ENCODE data around the gene CACNA1S. TPM values are rescaled to one million over a fixed set of nuclear protein-coding genes. Genes with fewer than 3 reads are reported as not detected.

Gene CACNA1S
- total RNA-seq, 1 donor from 2014 or later = not detected

GRCh38 chr1:201110616-201111015 is 1.6 kb downstream of the CACNA1S start:
- no peak overlapping the region for H3K27ac ChIP-seq (replicated peaks)
- H3K9me3 ChIP-seq (replicated peaks) = no peaks in the 10 kb centered on the region
- H3K27me3 ChIP-seq (ENCODE audit: low read depth) = peaks cover 64% of the 10 kb centered on the region
- peaks cover 9% of the 10 kb centered on the region for H3K4me1 ChIP-seq
- no peak for TF ChIP-seq CTCF (IDR thresholded peaks at IDR 0.05; ENCODE audit: borderline replicate concordance)
- H3K4me3 ChIP-seq = no peak overlapping the region
- no peak for DNase-seq
- H3K36me3 ChIP-seq = no peaks in the 10 kb centered on the region
- intact Hi-C loops (cut with micrococcal nuclease) = loop anchor here (10.0 kb wide), 1 partner anchor 136 kb away; no protein-coding TSS in a partner anchor

GRCh38 chr1:201110138-201110537 is 2.1 kb downstream of the CACNA1S start:
- H3K27ac ChIP-seq (replicated peaks) = no peak overlapping the region
- H3K4me1 ChIP-seq = peaks cover 9% of the 10 kb centered on the region
- intact Hi-C loops (cut with micrococcal nuclease) = loop anchor here (10.0 kb wide), 1 partner anchor 135 kb away; no protein-coding TSS in a partner anchor
- peaks cover 60% of the 10 kb centered on the region for H3K27me3 ChIP-seq (ENCODE audit: low read depth)
- no peak for TF ChIP-seq CTCF (IDR thresholded peaks at IDR 0.05; ENCODE audit: borderline replicate concordance)
- no peaks in the 10 kb centered on the region for H3K36me3 ChIP-seq
- DNase-seq = no peak
- H3K4me3 ChIP-seq = no peak overlapping the region
- H3K9me3 ChIP-seq (replicated peaks) = no peaks in the 10 kb centered on the region

GRCh38 chr1:201109651-201110050 is 2.6 kb downstream of the CACNA1S start:
- no peak for TF ChIP-seq CTCF (IDR thresholded peaks at IDR 0.05; ENCODE audit: borderline replicate concordance)
- no peak overlapping the region for H3K4me3 ChIP-seq
- DNase-seq = no peak
- no peaks in the 10 kb centered on the region for H3K9me3 ChIP-seq (replicated peaks)
- intact Hi-C loops (cut with micrococcal nuclease) = loop anchor here (10.0 kb wide), 1 partner anchor 135 kb away; no protein-coding TSS in a partner anchor
- H3K27ac ChIP-seq (replicated peaks) = no peak overlapping the region
- peaks cover 55% of the 10 kb centered on the region for H3K27me3 ChIP-seq (ENCODE audit: low read depth)
- H3K4me1 ChIP-seq = peaks cover 9% of the 10 kb centered on the region
- no peaks in the 10 kb centered on the region for H3K36me3 ChIP-seq

GRCh38 chr1:201108614-201109013 is 3.6 kb downstream of the CACNA1S start:
- Histone ChIP-seq H3K36me3 (no peaks in the 10 kb centered on the region), H3K4me3 (no peak overlapping the region), H3K27me3 (ENCODE audit: low read depth) (peaks cover 44% of the 10 kb centered on the region), H3K4me1 (no peaks in the 10 kb centered on the region), H3K27ac (replicated peaks) (no peak overlapping the region), H3K9me3 (replicated peaks) (no peaks in the 10 kb centered on the region)
- intact Hi-C loops (cut with micrococcal nuclease) = no loop called here
- no peak for TF ChIP-seq CTCF (IDR thresholded peaks at IDR 0.05; ENCODE audit: borderline replicate concordance)
- DNase-seq = no peak

- Histone ChIP-seq H3K36me3 (no peaks in the 10 kb centered on the region), H3K27me3 (ENCODE audit: low read depth) (peaks cover 24% of the 10 kb centered on the region), H3K27ac (replicated peaks) (no peak overlapping the region), H3K4me3 (no peak overlapping the region), H3K9me3 (replicated peaks) (no peaks in the 10 kb centered on the region), H3K4me1 (no peaks in the 10 kb centered on the region)
- no peak for TF ChIP-seq CTCF (IDR thresholded peaks at IDR 0.05; ENCODE audit: borderline replicate concordance)
- intact Hi-C loops (cut with micrococcal nuclease) = no loop called here
- no peak for DNase-seq
Measured at GRCh38 chr1:201105688-201106087, 6.5 kb downstream of the CACNA1S start.
